HG02852 (cell line): ENCODE measurements around the gene PSAP.
A peak's percentile ranks its signal among the peaks of the same experiment; 100 is the strongest.

Experiments used
- ATAC-seq: cut with Tn5 transposase; IDR thresholded peaks from one replicate; pipeline ENCODE4 v1.9.1; 2021; ENCODE audit warnings: mild to moderate bottlenecking, moderate library complexity; ENCODE audit not compliant: unreplicated experiment

Gene PSAP

GRCh38 chr10:71770255-71770654 lies 80.8 kb downstream of the PSAP start:
- ATAC-seq = no peak

GRCh38 chr10:71769279-71769823 lies 81.7 kb downstream of the PSAP start:
- peak; percentile 2 for ATAC-seq

GRCh38 chr10:71767420-71768035 lies 83.5 kb downstream of the PSAP start:
- ATAC-seq = no peak

GRCh38 chr10:71766717-71767419 lies 84.2 kb downstream of the PSAP start:
- ATAC-seq = no peak
